AG10803 (cell line): ENCODE data around the gene RRP36.

Experiments used
- DNase-seq: peaks from one replicate; pipeline ENCODE4 v3.0.0; 2010; ENCODE audit warnings: low read depth
- H3K4me3 ChIP-seq: 2 replicates; pipeline ENCODE4 v1.5.1; 2011; ENCODE audit warnings: mild to moderate bottlenecking, low read length, control low read depth
- TF ChIP-seq, protein P1 (sequence below): conservative IDR thresholded peaks from 2 replicates; pipeline ENCODE4 v1.5.1; 2011; ENCODE audit warnings: mild to moderate bottlenecking, low read length, control low read depth, inconsistent platforms

Gene RRP36

GRCh38 chr6:42979523-42980177 lies 41.8 kb upstream of the RRP36 start:
- TF ChIP-seq, protein P1, sequence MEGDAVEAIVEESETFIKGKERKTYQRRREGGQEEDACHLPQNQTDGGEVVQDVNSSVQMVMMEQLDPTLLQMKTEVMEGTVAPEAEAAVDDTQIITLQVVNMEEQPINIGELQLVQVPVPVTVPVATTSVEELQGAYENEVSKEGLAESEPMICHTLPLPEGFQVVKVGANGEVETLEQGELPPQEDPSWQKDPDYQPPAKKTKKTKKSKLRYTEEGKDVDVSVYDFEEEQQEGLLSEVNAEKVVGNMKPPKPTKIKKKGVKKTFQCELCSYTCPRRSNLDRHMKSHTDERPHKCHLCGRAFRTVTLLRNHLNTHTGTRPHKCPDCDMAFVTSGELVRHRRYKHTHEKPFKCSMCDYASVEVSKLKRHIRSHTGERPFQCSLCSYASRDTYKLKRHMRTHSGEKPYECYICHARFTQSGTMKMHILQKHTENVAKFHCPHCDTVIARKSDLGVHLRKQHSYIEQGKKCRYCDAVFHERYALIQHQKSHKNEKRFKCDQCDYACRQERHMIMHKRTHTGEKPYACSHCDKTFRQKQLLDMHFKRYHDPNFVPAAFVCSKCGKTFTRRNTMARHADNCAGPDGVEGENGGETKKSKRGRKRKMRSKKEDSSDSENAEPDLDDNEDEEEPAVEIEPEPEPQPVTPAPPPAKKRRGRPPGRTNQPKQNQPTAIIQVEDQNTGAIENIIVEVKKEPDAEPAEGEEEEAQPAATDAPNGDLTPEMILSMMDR: peak; percentile 7; the same call in 1 of the 2 replicates
- peak; percentile 38 for DNase-seq

GRCh38 chr6:42981836-42982235 lies 39.6 kb upstream of the RRP36 start:
- TF ChIP-seq, protein P1: no peak

More at GRCh38 chr6:42979523-42980177, 41.8 kb upstream of the RRP36 start:
- peak overlapping the region; percentile 76 for H3K4me3 ChIP-seq

DNA sequence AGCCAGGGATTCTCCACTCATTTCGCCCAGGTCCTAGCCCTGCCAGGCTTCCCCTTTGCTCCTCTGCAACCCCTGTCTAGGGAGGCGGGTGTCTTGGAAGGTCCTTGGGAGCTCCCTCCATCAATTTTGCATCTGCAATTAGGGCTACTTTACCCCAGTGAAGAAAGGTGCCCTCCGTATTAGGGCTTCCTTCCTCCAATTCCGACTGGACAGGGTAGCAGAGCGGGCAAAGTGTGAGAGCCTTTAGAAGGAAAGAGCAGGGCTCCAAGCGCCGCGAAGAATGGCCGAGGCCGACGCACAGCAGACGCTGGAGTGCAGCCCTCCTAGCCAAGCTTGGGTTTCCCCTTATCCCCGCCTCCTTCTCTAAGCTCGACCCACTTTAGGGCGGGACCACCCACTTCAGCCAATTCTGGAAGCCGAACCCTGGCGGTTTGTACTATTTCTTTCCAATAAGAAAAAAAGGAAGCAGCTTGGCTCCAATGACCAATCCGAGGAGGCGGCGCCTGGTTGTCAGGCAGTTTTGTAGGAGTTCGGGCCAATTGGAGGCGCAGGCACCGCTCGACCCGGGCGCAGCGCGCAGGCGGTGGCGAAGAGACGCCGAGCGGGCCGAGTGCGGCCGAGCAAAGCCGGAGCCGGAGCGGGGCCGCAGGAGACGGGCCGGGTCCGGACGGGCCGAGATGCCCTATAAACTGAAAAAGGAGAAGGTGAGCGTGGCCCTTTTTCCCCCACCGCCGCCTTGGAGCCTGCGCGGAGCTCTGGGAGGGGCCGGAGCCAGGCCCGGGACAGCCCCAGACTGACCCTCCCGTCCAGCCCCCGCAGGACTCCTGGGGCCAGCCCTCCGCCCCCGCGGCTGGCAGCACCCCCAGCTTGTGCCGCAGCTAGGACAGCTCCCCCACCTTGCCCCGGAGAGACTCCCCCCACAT lies 37.2 kb upstream of the RRP36 start, which contains the start of gene PPP2R5D:
TSS of gene PPP2R5D (plus strand) at position 570 of the 923 bp plus-strand sequence. CDS start at position 678, 108 bp downstream.
- TF ChIP-seq, protein P1: no peak
- peak within 1 kb of the TSS; percentile 74 for H3K4me3 ChIP-seq
- peak; percentile 98 for DNase-seq

More at GRCh38 chr6:42981836-42982235, 39.6 kb upstream of the RRP36 start:
- no peak overlapping the region for H3K4me3 ChIP-seq
- no peak for DNase-seq

DNA sequence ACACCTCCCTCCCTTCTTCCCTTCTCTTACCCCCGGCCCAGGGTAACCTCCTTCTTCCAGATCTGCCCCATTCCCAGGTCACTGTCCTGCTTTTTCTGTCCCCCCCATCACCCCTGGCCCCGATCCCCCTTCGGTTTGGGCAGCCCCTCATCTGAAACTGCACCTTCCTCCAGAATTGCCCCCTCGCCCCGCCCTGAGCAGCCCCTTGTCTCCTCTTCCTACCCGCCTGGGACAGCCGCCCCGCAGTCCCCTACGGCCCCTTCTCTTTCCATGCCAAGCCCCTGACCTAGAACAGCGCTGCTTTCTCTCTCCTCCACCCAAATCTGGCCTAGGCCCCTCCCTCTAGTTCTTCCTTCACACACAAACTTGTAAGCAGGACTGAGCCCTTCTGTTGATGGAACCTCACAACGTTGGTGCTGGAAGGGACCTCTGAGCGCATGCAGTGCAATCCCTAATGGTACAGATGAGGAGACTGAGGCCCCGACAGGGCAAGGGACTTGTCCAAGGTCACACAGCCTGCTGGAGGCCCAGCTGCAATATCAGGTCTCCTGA lies 36.4 kb upstream of the RRP36 start:
- H3K4me3 ChIP-seq: peak overlapping the region; percentile 74
- TF ChIP-seq, protein P1: no peak
- no peak for DNase-seq

DNA sequence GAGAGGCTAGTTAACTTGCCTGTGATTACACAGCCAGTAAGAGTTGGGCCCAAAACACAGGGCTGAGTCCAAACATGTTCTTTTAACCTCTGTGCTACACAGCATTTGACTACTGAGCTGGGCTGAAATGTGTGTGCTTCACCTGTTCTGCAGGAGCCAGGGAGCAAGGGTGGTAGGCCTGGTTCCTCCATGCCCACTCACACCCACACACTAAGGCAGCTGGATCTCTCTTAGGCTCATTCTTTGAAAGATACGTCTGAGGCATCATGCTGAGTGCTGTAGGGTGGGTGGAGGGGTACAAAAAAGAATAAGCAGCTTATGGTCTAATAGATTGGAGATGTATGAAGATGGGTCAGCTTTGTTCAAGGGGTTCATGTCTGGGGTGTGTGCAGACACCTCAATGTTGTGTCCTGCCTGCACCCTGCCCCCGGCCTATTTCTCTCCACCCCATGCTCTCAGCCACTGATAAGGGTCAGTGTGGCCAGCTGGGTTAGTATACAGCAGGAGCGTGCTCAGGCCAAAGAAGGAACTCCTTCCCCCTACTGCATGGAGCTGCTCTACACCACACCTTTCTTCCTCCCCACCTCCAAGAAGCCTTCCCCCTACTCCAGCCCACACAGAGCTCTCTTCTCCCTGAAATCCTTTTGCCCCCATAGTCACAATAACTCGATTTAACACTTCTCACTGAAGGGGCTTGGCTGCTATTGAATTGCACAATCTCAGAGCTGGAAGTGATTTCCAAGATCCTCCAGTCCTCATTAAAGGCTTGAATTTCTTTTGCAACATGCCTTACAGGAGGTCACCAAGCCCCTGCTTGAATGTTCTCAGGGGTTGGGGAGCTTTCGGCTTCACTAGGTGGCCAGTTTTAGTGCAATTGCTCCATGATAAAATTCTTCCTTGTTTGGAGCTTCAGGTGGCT lies 33.6 kb upstream of the RRP36 start:
- TF ChIP-seq, protein P1: no peak
- no peak for DNase-seq
- no peak overlapping the region for H3K4me3 ChIP-seq

DNA sequence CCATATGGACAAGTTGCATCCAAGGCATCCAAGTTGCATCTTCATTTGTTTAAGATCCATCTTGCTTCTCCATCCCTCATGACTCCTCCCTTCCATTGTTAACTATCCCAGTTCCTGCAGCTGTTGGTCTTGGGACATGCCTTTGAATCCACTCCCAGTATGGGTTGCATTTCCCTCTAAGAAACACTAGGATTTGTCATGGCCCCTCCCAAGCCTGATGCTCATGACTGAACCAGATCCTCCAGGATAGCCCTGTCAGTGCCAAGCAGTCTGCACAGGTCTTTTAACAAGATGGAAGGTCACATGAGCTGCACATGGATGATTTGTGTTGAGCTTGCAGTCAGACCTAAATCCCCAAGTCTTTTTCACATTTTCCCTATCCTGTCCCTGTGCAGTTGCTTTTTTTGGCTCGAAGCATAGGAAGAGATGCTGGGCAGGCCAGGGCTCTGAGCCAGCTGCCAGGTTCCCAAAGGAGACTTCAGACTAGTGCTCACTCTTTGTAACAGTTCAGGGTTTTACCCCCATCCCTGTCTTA lies 32.9 kb upstream of the RRP36 start:
- no peak overlapping the region for H3K4me3 ChIP-seq
- DNase-seq: peak; percentile 33
- TF ChIP-seq, protein P1: no peak
